ENCODE data around the gene SPC24. TPM values are rescaled to one million over a fixed set of nuclear protein-coding genes. Genes with fewer than 3 reads are reported as not detected.
A peak's percentile ranks its signal among the peaks of the same experiment; 100 is the strongest.
"Not testable (repeated sequence)": the region's sequence is repeated elsewhere in the genome, so short reads cannot be mapped to it uniquely, and the experiment has no call there.

SPC24 gene
- total RNA-seq, 1 donor from 2014 or later = 3.2 TPM

GRCh38 chr19:11164879-11165406 is 9.4 kb upstream of the SPC24 start:
- peaks cover 4% of the 10 kb centered on the region for H3K36me3 ChIP-seq (ENCODE audit: insufficient read depth, low read length)
- H3K4me3 ChIP-seq (ENCODE audit: insufficient read depth, low read depth, low read length) = no peak overlapping the region
- Mint-ChIP-seq H3K9me3 (ENCODE audit: unreplicated experiment) (no peaks in the 10 kb centered on the region), H3K36me3 (ENCODE audit: low read depth, unreplicated experiment) (peaks cover 32% of the 10 kb centered on the region), H3K4me3 (ENCODE audit: unreplicated experiment) (no peak overlapping the region), H3K27me3 (ENCODE audit: low read depth, unreplicated experiment) (no peaks in the 10 kb centered on the region), H3K27ac (ENCODE audit: unreplicated experiment) (no peak overlapping the region), H3K4me1 (ENCODE audit: low read depth, unreplicated experiment) (peaks cover 6% of the 10 kb centered on the region)
- FAIRE-seq (peak; percentile 60), DNase-seq (ENCODE audit: low read depth) (peak; percentile 92)
- H4K20me1 ChIP-seq (ENCODE audit: insufficient read depth, low read length) = no peaks in the 10 kb centered on the region
- H3K27me3 ChIP-seq (ENCODE audit: insufficient read depth, low read length) = no peaks in the 10 kb centered on the region
- no peak for TF ChIP-seq EZH2 (IDR thresholded peaks at IDR 0.05; ENCODE audit: insufficient read depth, low read length)
- no peak for TF ChIP-seq CTCF (IDR thresholded peaks at IDR 0.05; ENCODE audit: insufficient read depth, low read depth, low read length)
- peak overlapping the region; percentile 13 for H2AFZ ChIP-seq (ENCODE audit: low read depth, low read length)
- peaks cover 38% of the 10 kb centered on the region for H3K4me1 ChIP-seq (ENCODE audit: insufficient read depth, low read length)
- H3K79me2 ChIP-seq (ENCODE audit: insufficient read depth, low read length) = no peaks in the 10 kb centered on the region
- peak overlapping the region; percentile 68 for H3K4me2 ChIP-seq (ENCODE audit: low read length)
- peak overlapping the region; percentile 53 for H3K9ac ChIP-seq (ENCODE audit: low read length)
- peak overlapping the region; percentile 61 for H3K27ac ChIP-seq (ENCODE audit: low read depth, low read length)
- H3K9me3 ChIP-seq (ENCODE audit: insufficient read depth, low read depth, low read length) = no peaks in the 10 kb centered on the region

- peak overlapping the region; percentile 68 for H3K4me2 ChIP-seq (ENCODE audit: low read length)
- H2AFZ ChIP-seq (ENCODE audit: low read depth, low read length) = no peak overlapping the region
- H3K4me3 ChIP-seq (ENCODE audit: insufficient read depth, low read depth, low read length) = no peak overlapping the region
- Mint-ChIP-seq H3K4me1 (ENCODE audit: low read depth, unreplicated experiment) (peaks cover 6% of the 10 kb centered on the region), H3K9me3 (ENCODE audit: unreplicated experiment) (no peaks in the 10 kb centered on the region), H3K27ac (ENCODE audit: unreplicated experiment) (no peak overlapping the region), H3K27me3 (ENCODE audit: low read depth, unreplicated experiment) (no peaks in the 10 kb centered on the region), H3K4me3 (ENCODE audit: unreplicated experiment) (no peak overlapping the region), H3K36me3 (ENCODE audit: low read depth, unreplicated experiment) (peaks cover 29% of the 10 kb centered on the region)
- H3K79me2 ChIP-seq (ENCODE audit: insufficient read depth, low read length) = no peaks in the 10 kb centered on the region
- H3K4me1 ChIP-seq (ENCODE audit: insufficient read depth, low read length) = peaks cover 38% of the 10 kb centered on the region
- H3K9me3 ChIP-seq (ENCODE audit: insufficient read depth, low read depth, low read length) = no peaks in the 10 kb centered on the region
- no peaks in the 10 kb centered on the region for H4K20me1 ChIP-seq (ENCODE audit: insufficient read depth, low read length)
- no peak for FAIRE-seq
- H3K27me3 ChIP-seq (ENCODE audit: insufficient read depth, low read length) = no peaks in the 10 kb centered on the region
- peak overlapping the region; percentile 53 for H3K9ac ChIP-seq (ENCODE audit: low read length)
- H3K36me3 ChIP-seq (ENCODE audit: insufficient read depth, low read length) = peaks cover 4% of the 10 kb centered on the region
- H3K27ac ChIP-seq (ENCODE audit: low read depth, low read length) = no peak overlapping the region
- no peak for DNase-seq (ENCODE audit: low read depth)
- TF ChIP-seq EZH2 (IDR thresholded peaks at IDR 0.05; ENCODE audit: insufficient read depth, low read length) = no peak
- TF ChIP-seq CTCF (IDR thresholded peaks at IDR 0.05; ENCODE audit: insufficient read depth, low read depth, low read length) = no peak
Measured at GRCh38 chr19:11164296-11164695, 8.7 kb upstream of the SPC24 start.

GRCh38 chr19:11160440-11160768 is 4.8 kb upstream of the SPC24 start:
- not testable (repeated sequence) for H3K27ac Mint-ChIP-seq (ENCODE audit: unreplicated experiment); H3K9ac ChIP-seq (ENCODE audit: low read length); H3K9me3 Mint-ChIP-seq (ENCODE audit: unreplicated experiment); H4K20me1 ChIP-seq (ENCODE audit: insufficient read depth, low read length); H3K27ac ChIP-seq (ENCODE audit: low read depth, low read length); H3K4me1 Mint-ChIP-seq (ENCODE audit: low read depth, unreplicated experiment); H3K9me3 ChIP-seq (ENCODE audit: insufficient read depth, low read depth, low read length); FAIRE-seq; DNase-seq (ENCODE audit: low read depth); H3K4me3 Mint-ChIP-seq (ENCODE audit: unreplicated experiment); H3K27me3 Mint-ChIP-seq (ENCODE audit: low read depth, unreplicated experiment); H3K36me3 ChIP-seq (ENCODE audit: insufficient read depth, low read length); H3K4me3 ChIP-seq (ENCODE audit: insufficient read depth, low read depth, low read length); H3K79me2 ChIP-seq (ENCODE audit: insufficient read depth, low read length); H3K4me2 ChIP-seq (ENCODE audit: low read length); H3K27me3 ChIP-seq (ENCODE audit: insufficient read depth, low read length); H2AFZ ChIP-seq (ENCODE audit: low read depth, low read length)
- peaks cover 15% of the 10 kb centered on the region for H3K36me3 Mint-ChIP-seq (ENCODE audit: low read depth, unreplicated experiment)
- H3K4me1 ChIP-seq (ENCODE audit: insufficient read depth, low read length) = peaks cover 12% of the 10 kb centered on the region
